HG03571 (cell line): Measurements from ENCODE around the gene TLE5.

Source experiments
- ATAC-seq: cut with Tn5 transposase; IDR thresholded peaks from one replicate; pipeline ENCODE4 v1.9.1; 2021; ENCODE audit not compliant: unreplicated experiment

Gene TLE5

DNA sequence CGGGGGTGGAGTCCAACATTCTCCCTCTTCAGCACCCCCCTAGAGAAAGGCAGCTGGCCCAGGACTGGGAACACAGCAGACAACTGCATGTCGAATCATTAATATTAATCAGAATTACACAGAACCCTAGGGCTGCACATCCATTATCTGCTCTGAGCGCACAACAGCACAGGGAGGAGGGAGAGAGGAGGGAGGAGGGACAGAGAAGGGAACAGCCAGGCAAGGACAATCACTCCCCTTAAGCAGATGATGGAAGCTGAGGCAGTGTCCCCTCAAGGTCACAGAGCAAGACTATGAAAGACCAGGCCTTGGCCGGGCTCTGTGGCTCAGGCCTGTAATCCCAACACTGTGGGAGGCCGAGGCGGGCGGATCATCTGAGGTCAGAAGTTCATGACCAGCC is 59.2 kb downstream of the TLE5 start:
- ATAC-seq = no peak
